GM23248 (cell line): ENCODE data around the gene GABBR1.

Experiments used
- EZH2 ChIP-seq: fragments of 200-600 bp; sonication (generic); IDR thresholded peaks from 2 replicates; pipeline ENCODE4 v1.6.1; 2018; ENCODE audit warnings: antibody characterized with exemption, mild to moderate bottlenecking; ENCODE audit not compliant: insufficient read depth, poor library complexity, severe bottlenecking
- EZH2phosphoT487 ChIP-seq: fragments of 200-600 bp; sonication (generic); IDR thresholded peaks from 2 replicates; pipeline ENCODE4 v1.6.1; 2018; ENCODE audit warnings: antibody characterized with exemption, moderate library complexity, mild to moderate bottlenecking, low read depth; ENCODE audit not compliant: insufficient read depth

DNA sequence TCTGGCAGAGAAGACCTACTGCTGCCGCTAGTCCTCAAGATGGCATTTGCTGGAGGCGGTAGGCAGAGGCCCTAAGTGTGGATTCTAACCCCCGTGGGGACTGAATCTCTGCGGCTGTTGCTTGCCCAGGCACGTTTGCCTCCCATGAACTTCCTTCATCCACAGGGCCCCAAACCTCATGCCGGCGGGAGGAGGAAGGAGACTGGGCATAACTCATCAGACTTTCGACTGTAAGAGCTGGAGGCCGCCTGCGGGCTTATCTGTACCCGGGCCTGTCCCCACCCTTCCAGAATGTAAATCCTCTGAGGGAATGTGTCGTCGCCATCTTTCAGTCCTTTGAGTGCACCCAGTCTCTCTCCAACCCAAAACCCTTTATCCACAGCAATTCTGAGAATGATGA, 47.0 kb upstream of the GABBR1 start:
- TF ChIP-seq EZH2 (no peak), EZH2phosphoT487 (no peak)
